Measurements from ENCODE around the gene RASGRF1. TPM values are rescaled to one million over a fixed set of nuclear protein-coding genes. Genes with fewer than 3 reads are reported as not detected.
"Not testable (repeated sequence)": the region's sequence is repeated elsewhere in the genome, so short reads cannot be mapped to it uniquely, and the experiment has no call there.

RASGRF1 gene
- total and polyA plus RNA-seq, 9 of the 15 experiments (the other 6 are each of a cell fraction or from before 2014, with no cell fraction given) = 0.03 to 0.58 (median 0.06) TPM; not detected in 1

DNA sequence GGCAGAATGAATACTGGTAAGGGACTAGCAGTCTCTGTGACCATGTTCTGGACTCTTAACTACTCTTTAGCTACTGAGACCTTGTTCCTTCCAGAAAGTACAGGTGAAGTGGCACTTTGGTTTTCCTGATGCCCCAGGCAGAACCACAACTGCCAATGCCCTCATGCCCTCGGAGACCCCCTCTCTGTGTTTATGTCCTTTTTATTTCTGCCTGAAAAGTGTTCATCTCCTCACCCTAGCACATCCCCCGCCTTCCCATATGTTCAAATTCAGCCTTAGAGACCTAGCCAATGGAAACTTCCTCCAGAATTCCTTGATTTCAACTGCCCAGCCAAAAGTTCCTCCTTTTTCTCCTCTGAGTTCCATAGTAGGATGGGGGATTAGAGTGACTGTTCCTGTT, 23.3 kb upstream of the RASGRF1 start (continued):
- TF ChIP-seq FUS (optimal IDR thresholded peaks at IDR 0.05; ENCODE audit: low read depth, low read length) = no peak

DNA sequence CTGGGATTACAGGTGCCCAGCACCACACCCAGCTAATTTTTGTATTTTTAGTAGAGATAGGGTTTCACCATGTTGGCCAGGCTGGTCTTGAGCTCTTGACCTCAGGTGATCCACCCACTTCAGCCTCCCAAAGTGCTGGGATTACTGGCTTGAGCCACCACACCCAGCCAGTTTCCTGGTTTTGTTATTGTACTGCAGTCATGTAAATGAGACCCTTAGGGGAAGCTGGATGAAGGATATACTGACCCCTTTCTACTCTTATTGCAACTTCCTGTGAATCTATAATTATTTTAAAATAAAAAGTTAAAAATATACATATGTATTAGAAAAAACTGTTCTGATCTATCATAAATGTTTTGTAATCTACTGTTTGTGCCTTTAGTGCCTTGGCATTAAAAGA, 20.8 kb upstream of the RASGRF1 start:
- H2AFZ ChIP-seq (ENCODE audit: low read depth, low read length); H3K36me3 ChIP-seq (ENCODE audit: control insufficient read depth, insufficient read depth, low read length); H3K4me2 ChIP-seq (ENCODE audit: insufficient read depth, low read length); H3K27ac ChIP-seq (ENCODE audit: extremely low read depth, low read depth, low read length); H4K20me1 ChIP-seq (replicated peaks; ENCODE audit: control insufficient read depth, insufficient read depth, low read length); H3K4me1 ChIP-seq (replicated peaks in 1 of 2; ENCODE audit: control insufficient read depth in 2 of 2, insufficient read depth in 2 of 2, low read length in 2 of 2); CTCF ChIA-PET (ENCODE audit: low intra/inter-chr PET ratio); FAIRE-seq; H3K9me3 ChIP-seq (replicated peaks; ENCODE audit: control insufficient read depth, insufficient read depth, low read depth, low read length); BruUV-seq (replicated peaks); ATAC-seq; DNase-seq (ENCODE audit: extremely low read depth in 1 of 4, low spot score in 3 of 4); intact Hi-C loops (cut with micrococcal nuclease); POLR2A ChIA-PET; H3K27me3 ChIP-seq (ENCODE audit: control insufficient read depth in 2 of 2, insufficient read depth in 2 of 2, low read length in 2 of 2); H3K4me3 ChIP-seq; H3K9me1 ChIP-seq (ENCODE audit: control insufficient read depth, insufficient read depth, low read length); H3K79me2 ChIP-seq (ENCODE audit: control insufficient read depth, insufficient read depth, low read length); H3K9ac ChIP-seq (ENCODE audit: insufficient read depth in 1 of 2, low read depth in 2 of 2, low read length in 2 of 2); in situ Hi-C loops (cut with MboI): not testable (repeated sequence)

DNA sequence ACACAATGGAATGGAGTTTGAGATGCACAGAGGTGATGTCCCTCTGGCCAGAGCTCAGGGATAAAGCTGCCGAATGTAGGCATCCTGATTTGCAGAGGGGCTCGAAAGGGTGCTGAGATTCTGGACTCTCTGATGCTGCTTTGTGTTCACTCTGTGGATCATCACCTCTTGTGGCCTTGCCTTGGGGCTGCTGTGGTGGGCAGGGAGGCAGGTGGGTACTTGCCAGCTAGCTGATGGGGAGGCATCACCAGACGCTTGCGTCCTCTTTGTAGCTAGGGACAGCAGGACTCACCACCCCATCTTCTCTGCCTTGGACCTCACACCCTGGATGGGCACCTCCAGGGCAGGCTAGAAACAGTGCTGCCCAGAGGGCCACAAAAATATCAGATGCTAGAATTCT, 14.6 kb upstream of the RASGRF1 start:
- FAIRE-seq = no peak
- no peaks in the 10 kb centered on the region for H4K20me1 ChIP-seq (replicated peaks; ENCODE audit: control insufficient read depth, insufficient read depth, low read length)
- no peak for ATAC-seq
- peaks cover 3 to 28% of the 10 kb centered on the region in 2 experiments; a peak in 2 of 5 replicates for H3K27me3 ChIP-seq (ENCODE audit: control insufficient read depth in 2 of 2, insufficient read depth in 2 of 2, low read length in 2 of 2)
- H3K36me3 ChIP-seq (ENCODE audit: control insufficient read depth, insufficient read depth, low read length) = no peaks in the 10 kb centered on the region
- H3K9me1 ChIP-seq (ENCODE audit: control insufficient read depth, insufficient read depth, low read length) = no peaks in the 10 kb centered on the region
- no peaks in the 10 kb centered on the region for H3K79me2 ChIP-seq (ENCODE audit: control insufficient read depth, insufficient read depth, low read length)
- H3K4me3 ChIP-seq = no peak overlapping the region
- H3K4me2 ChIP-seq (ENCODE audit: insufficient read depth, low read length) = no peak overlapping the region
- no peak overlapping the region for H2AFZ ChIP-seq (ENCODE audit: low read depth, low read length)
- ChIA-PET POLR2A (interaction anchor here (0.5 to 1.0 kb wide), 2 partner anchors 14 to 15 kb away, joined by 3 to 4 read pairs; no protein-coding TSS in a partner anchor), CTCF (ENCODE audit: low intra/inter-chr PET ratio) (no interaction called here)
- DNase-seq (ENCODE audit: extremely low read depth in 1 of 4, low spot score in 3 of 4) = no peak
- no peak overlapping the region for H3K27ac ChIP-seq (ENCODE audit: extremely low read depth, low read depth, low read length)
- no peaks in the 10 kb centered on the region for H3K9me3 ChIP-seq (replicated peaks; ENCODE audit: control insufficient read depth, insufficient read depth, low read depth, low read length)
- 0% methylated on average over 4 of the region's 4 CpGs for WGBS (ENCODE audit: insufficient coverage, low coverage, missing lambda C conversion rate)
- H3K9ac ChIP-seq (ENCODE audit: insufficient read depth in 1 of 2, low read depth in 2 of 2, low read length in 2 of 2) = no peak overlapping the region
- in situ Hi-C loops (cut with MboI) (no loop called here), intact Hi-C loops (cut with micrococcal nuclease) (loop anchor here (10.0 kb wide), 1 partner anchor 70 kb away; no protein-coding TSS in a partner anchor)
- H3K4me1 ChIP-seq (replicated peaks in 1 of 2; ENCODE audit: control insufficient read depth in 2 of 2, insufficient read depth in 2 of 2, low read length in 2 of 2) = no peaks in the 10 kb centered on the region
- BruUV-seq (replicated peaks) = no TSS peak
- TF ChIP-seq HDAC6 (IDR thresholded peaks at IDR 0.05; ENCODE audit: low read depth, low read length) = no peak
- no peak for TF ChIP-seq POLR2AphosphoS2 (IDR thresholded peaks at IDR 0.05; ENCODE audit: low read length)
- TF ChIP-seq ESRRB (CRISPR knock-in tag; IDR thresholded peaks at IDR 0.05; ENCODE audit: borderline replicate concordance) = no peak
- no peak for TF ChIP-seq CBFB (CRISPR knock-in tag; IDR thresholded peaks at IDR 0.05)
- TF ChIP-seq, protein P1, sequence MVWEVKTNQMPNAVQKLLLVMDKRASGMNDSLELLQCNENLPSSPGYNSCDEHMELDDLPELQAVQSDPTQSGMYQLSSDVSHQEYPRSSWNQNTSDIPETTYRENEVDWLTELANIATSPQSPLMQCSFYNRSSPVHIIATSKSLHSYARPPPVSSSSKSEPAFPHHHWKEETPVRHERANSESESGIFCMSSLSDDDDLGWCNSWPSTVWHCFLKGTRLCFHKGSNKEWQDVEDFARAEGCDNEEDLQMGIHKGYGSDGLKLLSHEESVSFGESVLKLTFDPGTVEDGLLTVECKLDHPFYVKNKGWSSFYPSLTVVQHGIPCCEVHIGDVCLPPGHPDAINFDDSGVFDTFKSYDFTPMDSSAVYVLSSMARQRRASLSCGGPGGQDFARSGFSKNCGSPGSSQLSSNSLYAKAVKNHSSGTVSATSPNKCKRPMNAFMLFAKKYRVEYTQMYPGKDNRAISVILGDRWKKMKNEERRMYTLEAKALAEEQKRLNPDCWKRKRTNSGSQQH (CRISPR knock-in tag; IDR thresholded peaks at IDR 0.05) = no peak
- TF ChIP-seq, protein P2, sequence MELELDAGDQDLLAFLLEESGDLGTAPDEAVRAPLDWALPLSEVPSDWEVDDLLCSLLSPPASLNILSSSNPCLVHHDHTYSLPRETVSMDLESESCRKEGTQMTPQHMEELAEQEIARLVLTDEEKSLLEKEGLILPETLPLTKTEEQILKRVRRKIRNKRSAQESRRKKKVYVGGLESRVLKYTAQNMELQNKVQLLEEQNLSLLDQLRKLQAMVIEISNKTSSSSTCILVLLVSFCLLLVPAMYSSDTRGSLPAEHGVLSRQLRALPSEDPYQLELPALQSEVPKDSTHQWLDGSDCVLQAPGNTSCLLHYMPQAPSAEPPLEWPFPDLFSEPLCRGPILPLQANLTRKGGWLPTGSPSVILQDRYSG (tag; conservative IDR thresholded peaks at IDR 0.05; ENCODE audit: low read depth) = no peak
- TF ChIP-seq, protein P3, sequence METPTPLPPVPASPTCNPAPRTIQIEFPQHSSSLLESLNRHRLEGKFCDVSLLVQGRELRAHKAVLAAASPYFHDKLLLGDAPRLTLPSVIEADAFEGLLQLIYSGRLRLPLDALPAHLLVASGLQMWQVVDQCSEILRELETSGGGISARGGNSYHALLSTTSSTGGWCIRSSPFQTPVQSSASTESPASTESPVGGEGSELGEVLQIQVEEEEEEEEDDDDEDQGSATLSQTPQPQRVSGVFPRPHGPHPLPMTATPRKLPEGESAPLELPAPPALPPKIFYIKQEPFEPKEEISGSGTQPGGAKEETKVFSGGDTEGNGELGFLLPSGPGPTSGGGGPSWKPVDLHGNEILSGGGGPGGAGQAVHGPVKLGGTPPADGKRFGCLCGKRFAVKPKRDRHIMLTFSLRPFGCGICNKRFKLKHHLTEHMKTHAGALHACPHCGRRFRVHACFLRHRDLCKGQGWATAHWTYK (CRISPR knock-in tag; IDR thresholded peaks at IDR 0.05) = no peak
- no peak for TF ChIP-seq CBFA2T2 (conservative IDR thresholded peaks at IDR 0.05)
- no peak for TF ChIP-seq ATF1 (CRISPR knock-in tag; IDR thresholded peaks at IDR 0.05)
- TF ChIP-seq ATF1 (tag; IDR thresholded peaks at IDR 0.05) = no peak
- no peak for TF ChIP-seq NFXL1 (CRISPR knock-in tag; IDR thresholded peaks at IDR 0.05)
- TF ChIP-seq MCM2 (IDR thresholded peaks at IDR 0.05; ENCODE audit: low read depth) = no peak
